Stimulated activated CD4-positive, alpha-beta T cell treated with anti-CD3 and anti-CD28 coated beads, TNF-alpha, amount 100 ng/mL, for 24 hours (primary cell): Measurements from ENCODE around the gene SCLY.

Experiments used
- DNase-seq, 3 experiments: peaks; one replicate each; pipeline ENCODE4 v3.0.0-alpha.2; 2020; ENCODE audit warnings: low read depth in 3 of 3

Gene SCLY

GRCh38 chr2:238069877-238070276 is 9.1 kb downstream of the SCLY start:
- DNase-seq, result no peak

GRCh38 chr2:238075397-238075796 is 14.6 kb downstream of the SCLY start:
- DNase-seq, result no peak

GRCh38 chr2:238077292-238077691 is 16.5 kb downstream of the SCLY start:
- DNase-seq, result no peak

GRCh38 chr2:238079874-238080327 is 19.1 kb downstream of the SCLY start:
- no peak for DNase-seq

- DNase-seq, result no peak
Observed at GRCh38 chr2:238080518-238080917, 19.7 kb downstream of the SCLY start.

- DNase-seq, result no peak
Observed at GRCh38 chr2:238081150-238081549, 20.3 kb downstream of the SCLY start.

GRCh38 chr2:238081561-238081960 is 20.8 kb downstream of the SCLY start:
- no peak for DNase-seq

GRCh38 chr2:238082151-238082550 is 21.4 kb downstream of the SCLY start:
- no peak for DNase-seq

- no peak for DNase-seq
Observed at GRCh38 chr2:238082827-238083226, 22.0 kb downstream of the SCLY start.

GRCh38 chr2:238083919-238084318 is 23.1 kb downstream of the SCLY start:
- no peak for DNase-seq

GRCh38 chr2:238084761-238085160 is 24.0 kb downstream of the SCLY start:
- DNase-seq, result no peak

- no peak for DNase-seq
Observed at GRCh38 chr2:238085899-238086298, 25.1 kb downstream of the SCLY start.

- no peak for DNase-seq
Observed at GRCh38 chr2:238087211-238087610, 26.4 kb downstream of the SCLY start.

GRCh38 chr2:238090887-238091286 is 30.1 kb downstream of the SCLY start:
- no peak for DNase-seq

- no peak for DNase-seq
Observed at GRCh38 chr2:238091436-238092060, 30.7 kb downstream of the SCLY start.

GRCh38 chr2:238092486-238093035 is 31.8 kb downstream of the SCLY start:
- no peak for DNase-seq

- no peak for DNase-seq
Observed at GRCh38 chr2:238093181-238094140, 32.7 kb downstream of the SCLY start.

- no peak for DNase-seq
Observed at GRCh38 chr2:238094438-238095022, 33.7 kb downstream of the SCLY start.

GRCh38 chr2:238095143-238095542 is 34.3 kb downstream of the SCLY start:
- no peak for DNase-seq

GRCh38 chr2:238096311-238097011 is 35.7 kb downstream of the SCLY start:
- no peak for DNase-seq

GRCh38 chr2:238097201-238097987 is 36.6 kb downstream of the SCLY start:
- no peak for DNase-seq
